ENCODE results near the gene ASGR1.
"Not testable (repeated sequence)": the region's sequence is repeated elsewhere in the genome, so short reads cannot be mapped to it uniquely, and the experiment has no call there.

- not testable (repeated sequence) for TF ChIP-seq CTCF (IDR thresholded peaks at IDR 0.05; ENCODE audit: low read depth, low read length); EZH2phosphoT487 (IDR thresholded peaks at IDR 0.05; ENCODE audit: low read depth)
Measured at GRCh38 chr17:7127501-7127900, 51.7 kb downstream of the ASGR1 start.
